ENCODE results near the gene PLEKHG2.
"Not testable (repeated sequence)": the region's sequence is repeated elsewhere in the genome, so short reads cannot be mapped to it uniquely, and the experiment has no call there.

The PLEKHG2 gene

GRCh38 chr19:39449116-39449797 is 36.8 kb downstream of the PLEKHG2 start:
- no peak for FAIRE-seq

- not testable (repeated sequence) for FAIRE-seq
Observed at GRCh38 chr19:39451257-39451656, 38.8 kb downstream of the PLEKHG2 start.

GRCh38 chr19:39463403-39463802 is 50.9 kb downstream of the PLEKHG2 start:
- FAIRE-seq, result no peak

- no peak for FAIRE-seq
Observed at GRCh38 chr19:39465956-39466747, 53.7 kb downstream of the PLEKHG2 start.

- FAIRE-seq, result no peak
Observed at GRCh38 chr19:39467941-39468340, 55.5 kb downstream of the PLEKHG2 start.

GRCh38 chr19:39469036-39469435 is 56.6 kb downstream of the PLEKHG2 start:
- no peak for FAIRE-seq

GRCh38 chr19:39469567-39469966 is 57.1 kb downstream of the PLEKHG2 start:
- FAIRE-seq, result no peak

GRCh38 chr19:39470724-39471339 is 58.4 kb downstream of the PLEKHG2 start:
- FAIRE-seq, result no peak

- no peak for FAIRE-seq
Observed at GRCh38 chr19:39471756-39472536, 59.5 kb downstream of the PLEKHG2 start.

GRCh38 chr19:39472746-39473442 is 60.4 kb downstream of the PLEKHG2 start:
- no peak for FAIRE-seq

- no peak for FAIRE-seq
Observed at GRCh38 chr19:39473443-39473960, 61.0 kb downstream of the PLEKHG2 start.

GRCh38 chr19:39474139-39474620 is 61.7 kb downstream of the PLEKHG2 start:
- FAIRE-seq, result no peak

GRCh38 chr19:39475748-39476147 is 63.3 kb downstream of the PLEKHG2 start:
- FAIRE-seq, result no peak

Data from endometrium (tissue), 2 donors.